ENCODE measurements around the gene TECPR1.

TECPR1 gene

GRCh38 chr7:98288064-98288823, 36.2 kb upstream of the TECPR1 start:
- Histone ChIP-seq H3K27ac (ENCODE audit: low read depth, low read length) (no peak overlapping the region), H3K36me3 (ENCODE audit: control insufficient read depth, insufficient read depth, low read length) (peaks cover 21% of the 10 kb centered on the region), H3K4me1 (ENCODE audit: control insufficient read depth, insufficient read depth, low read length) (peaks cover 29% of the 10 kb centered on the region), H3K9ac (ENCODE audit: low read length) (no peak overlapping the region), H3K4me3 (ENCODE audit: low read length) (no peak overlapping the region), H3K27me3 (ENCODE audit: control insufficient read depth, insufficient read depth, low read length) (no peaks in the 10 kb centered on the region)

- Histone ChIP-seq H3K4me1 (ENCODE audit: control insufficient read depth, insufficient read depth, low read length) (peaks cover 32% of the 10 kb centered on the region), H3K27me3 (ENCODE audit: control insufficient read depth, insufficient read depth, low read length) (no peaks in the 10 kb centered on the region), H3K4me3 (ENCODE audit: low read length) (no peak overlapping the region), H3K9ac (ENCODE audit: low read length) (no peak overlapping the region), H3K27ac (ENCODE audit: low read depth, low read length) (no peak overlapping the region), H3K36me3 (ENCODE audit: control insufficient read depth, insufficient read depth, low read length) (peaks cover 19% of the 10 kb centered on the region)
Measured at GRCh38 chr7:98287486-98287959, 35.5 kb upstream of the TECPR1 start.

- Histone ChIP-seq H3K36me3 (ENCODE audit: control insufficient read depth, insufficient read depth, low read length) (peaks cover 13% of the 10 kb centered on the region), H3K4me3 (ENCODE audit: low read length) (no peak overlapping the region), H3K9ac (ENCODE audit: low read length) (no peak overlapping the region), H3K27me3 (ENCODE audit: control insufficient read depth, insufficient read depth, low read length) (no peaks in the 10 kb centered on the region), H3K4me1 (ENCODE audit: control insufficient read depth, insufficient read depth, low read length) (peaks cover 34% of the 10 kb centered on the region), H3K27ac (ENCODE audit: low read depth, low read length) (no peak overlapping the region)
Measured at GRCh38 chr7:98286701-98287485, 34.9 kb upstream of the TECPR1 start.

GRCh38 chr7:98286093-98286539, 34.1 kb upstream of the TECPR1 start:
- Histone ChIP-seq H3K4me3 (ENCODE audit: low read length) (peak overlapping the region; percentile 75), H3K9ac (ENCODE audit: low read length) (no peak overlapping the region), H3K27ac (ENCODE audit: low read depth, low read length) (no peak overlapping the region), H3K27me3 (ENCODE audit: control insufficient read depth, insufficient read depth, low read length) (no peaks in the 10 kb centered on the region), H3K4me1 (ENCODE audit: control insufficient read depth, insufficient read depth, low read length) (peaks cover 34% of the 10 kb centered on the region), H3K36me3 (ENCODE audit: control insufficient read depth, insufficient read depth, low read length) (peaks cover 8% of the 10 kb centered on the region)

- Histone ChIP-seq H3K27ac (ENCODE audit: low read depth, low read length) (peak overlapping the region; percentile 51), H3K9ac (ENCODE audit: low read length) (no peak overlapping the region), H3K4me1 (ENCODE audit: control insufficient read depth, insufficient read depth, low read length) (peaks cover 34% of the 10 kb centered on the region), H3K4me3 (ENCODE audit: low read length) (peak overlapping the region; percentile 75), H3K27me3 (ENCODE audit: control insufficient read depth, insufficient read depth, low read length) (no peaks in the 10 kb centered on the region), H3K36me3 (ENCODE audit: control insufficient read depth, insufficient read depth, low read length) (peaks cover 7% of the 10 kb centered on the region)
Measured at GRCh38 chr7:98285157-98286092, 33.4 kb upstream of the TECPR1 start.

- H3K27me3 ChIP-seq (ENCODE audit: control insufficient read depth, insufficient read depth, low read length): no peaks in the 10 kb centered on the region
- H3K4me1 ChIP-seq (ENCODE audit: control insufficient read depth, insufficient read depth, low read length): peaks cover 34% of the 10 kb centered on the region
- peak overlapping the region; percentile 14 for H3K9ac ChIP-seq (ENCODE audit: low read length)
- peaks cover 7% of the 10 kb centered on the region for H3K36me3 ChIP-seq (ENCODE audit: control insufficient read depth, insufficient read depth, low read length)
- H3K4me3 ChIP-seq (ENCODE audit: low read length): peak overlapping the region; percentile 75
- H3K27ac ChIP-seq (ENCODE audit: low read depth, low read length): peak overlapping the region; percentile 57
Measured at GRCh38 chr7:98284335-98285036, 32.5 kb upstream of the TECPR1 start.

GRCh38 chr7:98283887-98284222, 31.8 kb upstream of the TECPR1 start:
- H3K27me3 ChIP-seq (ENCODE audit: control insufficient read depth, insufficient read depth, low read length): no peaks in the 10 kb centered on the region
- peaks cover 5% of the 10 kb centered on the region for H3K36me3 ChIP-seq (ENCODE audit: control insufficient read depth, insufficient read depth, low read length)
- H3K27ac ChIP-seq (ENCODE audit: low read depth, low read length): peak overlapping the region; percentile 57
- peak overlapping the region; percentile 14 for H3K9ac ChIP-seq (ENCODE audit: low read length)
- H3K4me3 ChIP-seq (ENCODE audit: low read length): peak overlapping the region; percentile 75
- peaks cover 34% of the 10 kb centered on the region for H3K4me1 ChIP-seq (ENCODE audit: control insufficient read depth, insufficient read depth, low read length)

- H3K9ac ChIP-seq (ENCODE audit: low read length): no peak overlapping the region
- peaks cover 5% of the 10 kb centered on the region for H3K36me3 ChIP-seq (ENCODE audit: control insufficient read depth, insufficient read depth, low read length)
- H3K4me1 ChIP-seq (ENCODE audit: control insufficient read depth, insufficient read depth, low read length): peaks cover 34% of the 10 kb centered on the region
- H3K27ac ChIP-seq (ENCODE audit: low read depth, low read length): peak overlapping the region; percentile 57
- H3K27me3 ChIP-seq (ENCODE audit: control insufficient read depth, insufficient read depth, low read length): no peaks in the 10 kb centered on the region
- peak overlapping the region; percentile 75 for H3K4me3 ChIP-seq (ENCODE audit: low read length)
Measured at GRCh38 chr7:98283127-98283886, 31.3 kb upstream of the TECPR1 start.

GRCh38 chr7:98282703-98283102, 30.7 kb upstream of the TECPR1 start:
- Histone ChIP-seq H3K27me3 (ENCODE audit: control insufficient read depth, insufficient read depth, low read length) (no peaks in the 10 kb centered on the region), H3K27ac (ENCODE audit: low read depth, low read length) (no peak overlapping the region), H3K4me3 (ENCODE audit: low read length) (peak overlapping the region; percentile 75), H3K9ac (ENCODE audit: low read length) (peak overlapping the region; percentile 42), H3K36me3 (ENCODE audit: control insufficient read depth, insufficient read depth, low read length) (peaks cover 2% of the 10 kb centered on the region), H3K4me1 (ENCODE audit: control insufficient read depth, insufficient read depth, low read length) (peaks cover 34% of the 10 kb centered on the region)

- H3K4me1 ChIP-seq (ENCODE audit: control insufficient read depth, insufficient read depth, low read length): peaks cover 34% of the 10 kb centered on the region
- no peaks in the 10 kb centered on the region for H3K27me3 ChIP-seq (ENCODE audit: control insufficient read depth, insufficient read depth, low read length)
- H3K36me3 ChIP-seq (ENCODE audit: control insufficient read depth, insufficient read depth, low read length): peaks cover 2% of the 10 kb centered on the region
- H3K9ac ChIP-seq (ENCODE audit: low read length): peak overlapping the region; percentile 42
- H3K27ac ChIP-seq (ENCODE audit: low read depth, low read length): peak overlapping the region; percentile 59
- peak overlapping the region; percentile 75 for H3K4me3 ChIP-seq (ENCODE audit: low read length)
Measured at GRCh38 chr7:98281757-98282606, 29.9 kb upstream of the TECPR1 start.
